ENCODE results near the gene ADCY5.
"Not testable (repeated sequence)": the region's sequence is repeated elsewhere in the genome, so short reads cannot be mapped to it uniquely, and the experiment has no call there.

Gene ADCY5

GRCh38 chr3:123261666-123262065 lies 187.2 kb downstream of the ADCY5 start:
- no peak for DNase-seq (ENCODE audit: low read depth)

DNA sequence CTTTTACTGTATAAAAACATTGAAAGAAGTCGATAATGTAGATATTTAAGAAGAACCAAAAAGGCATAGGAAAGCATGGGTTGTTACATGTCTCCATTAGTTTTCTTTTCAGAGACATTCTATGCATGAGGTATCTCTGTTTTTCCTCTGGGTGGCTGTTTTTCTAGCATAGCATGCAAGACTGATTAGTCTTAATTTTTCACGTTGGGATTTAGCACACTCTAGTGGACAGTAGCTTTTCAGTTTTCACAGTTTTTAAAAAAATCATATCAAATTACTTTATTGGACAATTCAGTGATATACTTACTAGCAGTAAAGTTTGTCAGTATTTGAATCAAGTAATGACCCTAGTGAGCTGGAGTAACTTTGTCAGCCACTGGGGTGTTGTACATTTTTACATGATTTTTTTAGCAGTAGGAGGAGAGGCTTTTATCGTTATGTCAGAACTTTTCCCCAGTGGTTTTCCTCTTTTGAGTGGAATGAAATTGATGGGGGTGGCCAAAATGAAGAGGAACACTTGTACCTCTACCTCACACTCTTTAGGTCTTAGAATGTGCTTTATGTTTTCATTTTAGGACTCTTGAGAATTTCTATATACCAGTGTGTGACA lies 190.0 kb downstream of the ADCY5 start:
- no peak for DNase-seq (ENCODE audit: low read depth)

DNA sequence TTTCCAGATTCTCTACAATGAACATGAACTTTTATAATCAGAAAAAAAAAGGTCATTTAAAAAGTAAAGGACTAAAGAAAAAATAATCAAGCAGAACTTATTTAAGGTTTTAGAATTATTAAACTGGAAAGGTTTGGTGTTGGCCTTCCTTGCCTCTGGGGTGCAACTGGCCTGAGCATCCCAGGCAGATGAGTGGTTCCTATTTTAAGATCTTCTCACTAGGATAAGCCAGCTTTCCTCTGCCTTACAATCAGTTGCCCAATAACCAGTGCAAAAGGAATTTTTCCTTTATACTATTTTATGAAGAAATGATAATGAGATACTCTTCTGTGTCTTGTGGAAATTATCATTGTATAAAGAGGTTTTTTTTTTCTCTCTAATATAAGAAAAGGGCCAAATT lies 190.5 kb downstream of the ADCY5 start:
- no peak for DNase-seq (ENCODE audit: low read depth)

- no peak for DNase-seq (ENCODE audit: low read depth)
Measured at GRCh38 chr3:123256256-123256655, 192.6 kb downstream of the ADCY5 start.

GRCh38 chr3:123246866-123247265 lies 202.0 kb downstream of the ADCY5 start:
- no peak for DNase-seq (ENCODE audit: low read depth)

DNA sequence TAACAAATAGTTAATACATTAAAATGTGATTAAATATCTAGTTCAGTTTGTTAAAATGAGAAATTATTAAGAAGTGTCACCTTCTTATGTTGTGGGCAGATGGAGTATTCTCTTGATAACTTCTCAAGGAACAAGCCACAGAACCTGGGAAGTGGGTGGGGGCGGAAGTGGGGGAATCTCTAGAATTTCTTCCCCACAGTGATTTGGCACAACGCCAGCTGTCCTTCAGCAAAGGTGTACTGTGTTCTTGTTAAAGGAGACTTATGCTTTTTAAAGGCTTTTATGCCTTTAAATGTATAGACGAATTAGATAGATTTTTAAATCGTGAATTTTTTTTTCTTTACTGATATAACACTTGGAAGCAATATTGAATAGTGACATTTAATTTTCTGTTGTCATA lies 204.8 kb downstream of the ADCY5 start:
- peak; percentile 1 for DNase-seq (ENCODE audit: low read depth)

- DNase-seq (ENCODE audit: low read depth): no peak
Measured at GRCh38 chr3:123239756-123240155, 209.1 kb downstream of the ADCY5 start.

GRCh38 chr3:123239186-123239585 lies 209.7 kb downstream of the ADCY5 start:
- DNase-seq (ENCODE audit: low read depth): not testable (repeated sequence)

DNA sequence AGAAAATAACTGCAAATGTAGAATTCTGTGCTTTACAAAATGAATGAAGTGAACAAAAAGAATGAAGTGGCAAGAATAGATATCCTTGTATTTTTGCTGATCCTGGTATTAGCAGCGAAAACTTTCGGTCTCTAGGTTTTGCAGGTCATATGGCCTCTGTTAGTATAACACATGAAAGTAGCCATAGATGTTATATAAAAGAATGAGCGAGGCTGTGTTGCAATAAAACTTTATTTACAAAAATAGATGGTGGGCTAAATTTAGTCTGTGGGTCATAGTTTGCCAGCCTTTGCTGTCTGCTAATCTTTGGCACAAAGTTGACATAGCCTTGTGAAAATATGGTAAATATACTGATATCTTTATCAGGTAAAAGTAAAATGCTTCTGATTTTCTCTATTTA lies 212.0 kb downstream of the ADCY5 start:
- DNase-seq (ENCODE audit: low read depth): no peak

All from stimulated activated CD4-positive, alpha-beta T cell treated with anti-CD3 and anti-CD28 coated beads, Interleukin-2, amount 100 ng/mL, for 4 hours (primary cell).